GM23338 (cell line): ENCODE data around the gene ERN1. TPM values are rescaled to one million over a fixed set of nuclear protein-coding genes. Genes with fewer than 3 reads are reported as not detected.

ENCODE experiments used
- ATAC-seq: fragments of 200-7000 bp; cut with Tn5 transposase; 3 replicates; pipeline ENCODE4 v1.9.1; 2020
- DNase-seq: peaks from one replicate; pipeline ENCODE4 v3.0.0-alpha.2; 2015; ENCODE audit warnings: low spot score
- H2AFZ ChIP-seq: fragments of 200-600 bp; sonication (generic); 2 replicates; pipeline ENCODE4 v1.8.0; 2016; ENCODE audit warnings: antibody characterized with exemption, mild to moderate bottlenecking, moderate library complexity
- H3F3A ChIP-seq: fragments of 200-600 bp; sonication (generic); replicated peaks from 2 replicates; pipeline ENCODE4 v1.8.0; 2017; ENCODE audit warnings: antibody characterized with exemption, mixed run types, low read depth
- H3K27ac ChIP-seq: fragments of 200-600 bp; sonication (generic); 2 replicates; pipeline ENCODE4 v1.6.1; 2016; ENCODE audit warnings: low read depth
- H3K27me3 ChIP-seq: fragments of 200-600 bp; sonication (generic); 2 replicates; pipeline ENCODE4 v1.8.0; 2016; ENCODE audit warnings: mild to moderate bottlenecking, mixed run types, moderate library complexity; ENCODE audit not compliant: insufficient read depth
- H3K36me3 ChIP-seq: fragments of 200-600 bp; sonication (generic); 2 replicates; pipeline ENCODE4 v1.8.0; 2016; ENCODE audit warnings: mild to moderate bottlenecking; ENCODE audit not compliant: insufficient read depth
- H3K4me1 ChIP-seq: fragments of 200-600 bp; sonication (generic); 2 replicates; pipeline ENCODE4 v1.8.0; 2016; ENCODE audit warnings: mild to moderate bottlenecking, moderate library complexity; ENCODE audit not compliant: insufficient read depth
- H3K4me2 ChIP-seq: fragments of 200-600 bp; sonication (generic); 2 replicates; pipeline ENCODE4 v1.7.1; 2017; ENCODE audit warnings: mixed run types
- H3K4me3 ChIP-seq: fragments of 200-600 bp; sonication (generic); 2 replicates; pipeline ENCODE4 v1.6.1; 2016; ENCODE audit warnings: mixed run types
- H3K79me2 ChIP-seq: fragments of 200-600 bp; sonication (generic); replicated peaks from 2 replicates; pipeline ENCODE4 v1.8.0; 2017; ENCODE audit warnings: mild to moderate bottlenecking; ENCODE audit not compliant: insufficient read depth
- H3K9me2 ChIP-seq: fragments of 200-600 bp; sonication (generic); 2 replicates; pipeline ENCODE4 v1.8.0; 2017; ENCODE audit not compliant: insufficient read depth
- H4K20me1 ChIP-seq: fragments of 200-600 bp; sonication (generic); replicated peaks from 2 replicates; pipeline ENCODE4 v1.8.0; 2017; ENCODE audit warnings: mild to moderate bottlenecking; ENCODE audit not compliant: insufficient read depth
- H3K27ac Mint-ChIP-seq: 2 replicates; pipeline ENCODE4 v1.8.0; 2020; ENCODE audit warnings: inconsistent platforms, mild to moderate bottlenecking, moderate library complexity, mixed read lengths
- H3K27me3 Mint-ChIP-seq: 3 replicates; pipeline ENCODE4 v1.8.0; 2022; ENCODE audit warnings: low read depth, mild to moderate bottlenecking, moderate library complexity, mixed read lengths, inconsistent platforms; ENCODE audit not compliant: insufficient read depth, poor library complexity
- H3K36me3 Mint-ChIP-seq: 3 replicates; pipeline ENCODE4 v1.8.0; 2021; ENCODE audit warnings: low read depth, mild to moderate bottlenecking, inconsistent platforms, moderate library complexity, mixed read lengths
- H3K4me1 Mint-ChIP-seq: 3 replicates; pipeline ENCODE4 v1.8.0; 2020; ENCODE audit warnings: mild to moderate bottlenecking, inconsistent platforms, mixed read lengths
- H3K4me3 Mint-ChIP-seq: 3 replicates; pipeline ENCODE4 v1.8.0; 2021; ENCODE audit warnings: moderate library complexity, mild to moderate bottlenecking, inconsistent platforms, mixed read lengths
- H3K9me3 Mint-ChIP-seq: 3 replicates; pipeline ENCODE4 v1.8.0; 2020; ENCODE audit warnings: moderate library complexity, mild to moderate bottlenecking, inconsistent platforms, mixed read lengths
- CTCF ChIP-seq, 2 experiments: fragments of 200-600 bp in 1 of 2; sonication (generic) in 1 of 2; conservative IDR thresholded peaks; 2 replicates each; pipeline versions ENCODE4 v1.5.1 to v1.6.1; 2016 to 2017; ENCODE audit warnings: antibody characterized with exemption in 2 of 2, low read depth in 2 of 2, mild to moderate bottlenecking in 2 of 2, moderate library complexity in 1 of 2
- NANOG ChIP-seq: IDR thresholded peaks from 2 replicates; pipeline ENCODE4 v1.6.1; 2016; ENCODE audit warnings: antibody characterized with exemption, borderline replicate concordance
- REST ChIP-seq: IDR thresholded peaks from one replicate; pipeline ENCODE4 v1.6.1; 2018; ENCODE audit warnings: antibody characterized with exemption; ENCODE audit not compliant: unreplicated experiment
- STAT1 ChIP-seq: IDR thresholded peaks from one replicate; pipeline ENCODE4 v1.6.1; 2016; ENCODE audit warnings: antibody characterized with exemption; ENCODE audit not compliant: unreplicated experiment
- ZNF331 ChIP-seq: fragments of 250-450 bp; sonication (Bioruptor Pico); IDR thresholded peaks from 2 replicates; pipeline ENCODE4 v1.5.0; 2020; ENCODE audit warnings: low read depth, mild to moderate bottlenecking, moderate library complexity
- polyA plus RNA-seq: library from polyadenylated mRNA; unstranded; fragments of >200 nt; fragmentation: Nextera tagmentation; extraction: Ambion mirVana; gene quantifications from 2 replicates; pipeline ENCODE4 v1.2.1, GENCODE V29; 2016
- total RNA-seq: library from RNA; depleted of rRNA; stranded (reverse); fragments of >200 nt; shearing (Covaris generic); gene quantifications from 2 replicates; pipeline ENCODE4 v1.2.3, GENCODE V29; 2014
- TF ChIP-seq, protein P1 (sequence below): IDR thresholded peaks from 2 replicates; pipeline ENCODE4 v1.6.1; 2016; ENCODE audit warnings: antibody characterized with exemption

Gene ERN1
- total and polyA plus RNA-seq, 2 experiments from 2014 or later: 5.9 to 7.5 TPM

DNA sequence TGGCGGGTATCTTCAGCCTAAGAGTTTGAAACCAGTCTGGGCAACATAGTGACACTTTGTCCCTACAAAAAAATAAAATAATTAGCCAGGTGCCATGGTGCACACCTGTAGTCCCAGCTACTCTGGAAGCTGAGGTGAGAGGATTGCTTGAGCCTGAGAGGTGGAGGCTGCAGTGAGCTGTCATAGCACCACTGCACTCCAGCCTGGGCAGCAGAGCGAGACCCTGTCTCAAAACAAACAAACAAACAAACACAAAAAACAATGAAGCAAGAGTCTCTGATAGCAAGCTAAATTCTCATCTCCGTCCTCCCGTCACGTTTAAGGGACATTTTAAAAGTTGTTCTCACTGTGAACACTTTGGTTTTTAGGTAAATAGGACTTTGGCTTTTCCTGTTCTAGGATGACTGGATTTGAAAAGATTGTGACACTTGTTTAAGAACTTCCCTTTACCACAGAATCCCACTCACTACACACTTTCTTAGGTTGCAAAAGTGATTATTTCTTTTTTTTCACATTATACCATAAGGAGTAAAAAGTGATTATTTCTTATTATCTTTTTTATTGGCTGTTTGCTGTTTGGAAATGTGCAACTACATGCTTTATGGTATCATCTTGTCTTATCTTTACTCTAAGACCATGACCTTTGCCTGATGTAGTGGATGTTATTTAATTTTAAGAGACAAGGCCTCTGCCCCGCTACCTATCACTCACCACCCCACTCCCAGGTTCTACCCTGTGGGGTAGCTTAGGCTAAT, 4.4 kb upstream of the ERN1 start:
- Mint-ChIP-seq H3K4me3 (no peak overlapping the region), H3K36me3 (no peaks in the 10 kb centered on the region), H3K4me1 (peaks cover 5% of the 10 kb centered on the region; the same call in 2 of the 3 replicates), H3K27ac (no peak overlapping the region), H3K27me3 (peaks cover 11% of the 10 kb centered on the region), H3K9me3 (no peaks in the 10 kb centered on the region)
- H2AFZ ChIP-seq: no peak overlapping the region
- H3K9me2 ChIP-seq: no peaks in the 10 kb centered on the region
- no peak for TF ChIP-seq REST
- TF ChIP-seq, protein P1, sequence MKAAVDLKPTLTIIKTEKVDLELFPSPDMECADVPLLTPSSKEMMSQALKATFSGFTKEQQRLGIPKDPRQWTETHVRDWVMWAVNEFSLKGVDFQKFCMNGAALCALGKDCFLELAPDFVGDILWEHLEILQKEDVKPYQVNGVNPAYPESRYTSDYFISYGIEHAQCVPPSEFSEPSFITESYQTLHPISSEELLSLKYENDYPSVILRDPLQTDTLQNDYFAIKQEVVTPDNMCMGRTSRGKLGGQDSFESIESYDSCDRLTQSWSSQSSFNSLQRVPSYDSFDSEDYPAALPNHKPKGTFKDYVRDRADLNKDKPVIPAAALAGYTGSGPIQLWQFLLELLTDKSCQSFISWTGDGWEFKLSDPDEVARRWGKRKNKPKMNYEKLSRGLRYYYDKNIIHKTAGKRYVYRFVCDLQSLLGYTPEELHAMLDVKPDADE: no peak
- no peak for TF ChIP-seq ZNF331 (CRISPR knock-in tag)
- no peak for TF ChIP-seq STAT1
- TF ChIP-seq NANOG: no peak
- no peaks in the 10 kb centered on the region for H4K20me1 ChIP-seq
- H3K27me3 ChIP-seq: peaks cover 15% of the 10 kb centered on the region
- peaks cover 4% of the 10 kb centered on the region; the same call in 1 of the 2 replicates for H3F3A ChIP-seq
- no peak overlapping the region for H3K4me2 ChIP-seq
- no peaks in the 10 kb centered on the region for H3K79me2 ChIP-seq
- no peak overlapping the region for H3K4me3 ChIP-seq
- no peaks in the 10 kb centered on the region for H3K36me3 ChIP-seq
- H3K27ac ChIP-seq: no peak overlapping the region
- peaks cover 8% of the 10 kb centered on the region; the same call in 1 of the 2 replicates for H3K4me1 ChIP-seq
- no peak for ATAC-seq
- no peak for DNase-seq

- no peak for ATAC-seq
- H3K27me3 ChIP-seq: peaks cover 22% of the 10 kb centered on the region
- no peak overlapping the region for H3K4me3 Mint-ChIP-seq
Measured at GRCh38 chr17:64133546-64134215, 3.7 kb upstream of the ERN1 start.

More at GRCh38 chr17:64133546-64134215, 3.7 kb upstream of the ERN1 start:
- peak; percentile 83 for DNase-seq
- Mint-ChIP-seq H3K9me3 (no peaks in the 10 kb centered on the region), H3K27me3 (peaks cover 17% of the 10 kb centered on the region), H3K4me1 (peaks cover 9% of the 10 kb centered on the region), H3K27ac (no peak overlapping the region), H3K36me3 (peaks cover 2% of the 10 kb centered on the region; the same call in 1 of the 3 replicates)
- H3K27ac ChIP-seq: no peak overlapping the region
- TF ChIP-seq REST: no peak
- peak; percentile 81 to 84 for TF ChIP-seq CTCF (conservative IDR thresholded peaks at IDR 0.05; ENCODE audit: low read depth in 2 of 2)
- no peak overlapping the region for H2AFZ ChIP-seq
- no peaks in the 10 kb centered on the region for H3K9me2 ChIP-seq
- no peak overlapping the region for H3K4me2 ChIP-seq
- no peaks in the 10 kb centered on the region for H3K36me3 ChIP-seq
- H3K4me3 ChIP-seq: no peak overlapping the region
- peaks cover 4% of the 10 kb centered on the region; the same call in 1 of the 2 replicates for H3F3A ChIP-seq
- no peaks in the 10 kb centered on the region for H4K20me1 ChIP-seq
- peaks cover 11% of the 10 kb centered on the region for H3K4me1 ChIP-seq
- H3K79me2 ChIP-seq: no peaks in the 10 kb centered on the region
